Keratinocyte (primary cell): Measurements from ENCODE around the gene PAPPA2. TPM values are rescaled to one million over a fixed set of nuclear protein-coding genes. Genes with fewer than 3 reads are reported as not detected.

ENCODE experiments used
- DNase-seq: peaks from one replicate; pipeline ENCODE4 v3.0.0-alpha.2; 2011; ENCODE audit warnings: low read depth, missing footprints, low spot score
- FAIRE-seq: peaks from 2 replicates; lab custom pipeline; 2011; peaks lifted over from hg19 to GRCh38; lab: Jason Lieb, UNC
- H2AFZ ChIP-seq: 2 replicates; pipeline ENCODE4 v1.6.0; 2012; ENCODE audit warnings: low read length, control low read depth, inconsistent platforms; ENCODE audit not compliant: control insufficient read depth
- H3K27ac ChIP-seq: 2 replicates; pipeline ENCODE4 v1.5.1; 2011; ENCODE audit warnings: low read length; ENCODE audit not compliant: control insufficient read depth, insufficient read depth
- H3K27me3 ChIP-seq: 3 replicates; pipeline ENCODE4 v1.6.0; 2011; ENCODE audit warnings: low read length; ENCODE audit not compliant: control insufficient read depth, insufficient read depth; ENCODE audit errors: extremely low read depth
- H3K36me3 ChIP-seq, 2 experiments: 2 replicates in 1 of 2; 3 replicates in 1 of 2; pipeline ENCODE4 v1.5.1; 2011; ENCODE audit warnings: low read length in 2 of 2, mild to moderate bottlenecking in 1 of 2; ENCODE audit not compliant: control insufficient read depth in 2 of 2, insufficient read depth in 2 of 2; ENCODE audit errors: extremely low read depth in 1 of 2
- H3K4me1 ChIP-seq: 3 replicates; pipeline ENCODE4 v1.5.1; 2011; ENCODE audit warnings: low read length; ENCODE audit not compliant: control insufficient read depth, insufficient read depth; ENCODE audit errors: extremely low read depth
- H3K4me2 ChIP-seq: 3 replicates; pipeline ENCODE4 v1.6.0; 2011; ENCODE audit warnings: low read depth, low read length; ENCODE audit not compliant: control insufficient read depth, insufficient read depth; ENCODE audit errors: extremely low read depth
- H3K4me3 ChIP-seq, 3 experiments: fragments of 200-600 bp in 1 of 3; sonication (generic) in 1 of 3; 2 replicates in 2 of 3; 3 replicates in 1 of 3; pipeline ENCODE4 v1.5.1; 2011 to 2016; ENCODE audit warnings: low read length in 3 of 3, mild to moderate bottlenecking in 3 of 3, control low read depth in 2 of 3, inconsistent platforms in 1 of 3, low read depth in 1 of 3, mixed read lengths in 1 of 3, mixed run types in 1 of 3, moderate library complexity in 1 of 3; ENCODE audit not compliant: control insufficient read depth in 2 of 3, insufficient read depth in 2 of 3; ENCODE audit errors: extremely low read depth in 1 of 3
- H3K79me2 ChIP-seq: 2 replicates; pipeline ENCODE4 v1.6.0; 2012; ENCODE audit warnings: low read length; ENCODE audit not compliant: control insufficient read depth, insufficient read depth
- H3K9ac ChIP-seq: 3 replicates; pipeline ENCODE4 v1.6.0; 2011; ENCODE audit warnings: low read length; ENCODE audit not compliant: control insufficient read depth, insufficient read depth; ENCODE audit errors: extremely low read depth
- H3K9me1 ChIP-seq: 3 replicates; pipeline ENCODE4 v1.6.0; 2011; ENCODE audit warnings: low read length; ENCODE audit not compliant: control insufficient read depth, insufficient read depth; ENCODE audit errors: extremely low read depth
- H3K9me3 ChIP-seq: 2 replicates; pipeline ENCODE4 v1.5.1; 2012; ENCODE audit warnings: low read depth, low read length; ENCODE audit not compliant: control insufficient read depth
- H4K20me1 ChIP-seq: 3 replicates; pipeline ENCODE4 v1.6.0; 2011; ENCODE audit warnings: low read length; ENCODE audit not compliant: control insufficient read depth, insufficient read depth; ENCODE audit errors: extremely low read depth
- EZH2 ChIP-seq: IDR thresholded peaks from one replicate; pipeline ENCODE4 v1.6.1; 2012; ENCODE audit warnings: inconsistent platforms, mild to moderate bottlenecking, low read length, moderate library complexity
- dilution Hi-C: fragments of 300-500 bp; cut with MboI; formaldehyde crosslinking; loops from one replicate; pipeline ENCODE4 v1.7.0; 2020; ENCODE audit warnings: low sequenced_read_pairs; ENCODE audit not compliant: extremely low pct_ligation_motif_present
- polyA plus RNA-seq, 5 experiments: library from polyadenylated mRNA; depleted of rRNA in 3 of 5; stranded (reverse) in 3 of 5; stranded (forward) in 1 of 5; unstranded in 1 of 5; fragments of >200 nt; gene quantifications; 1 replicate in 1 of 5; 2 replicates in 3 of 5; 3 replicates in 1 of 5; pipeline versions ENCODE4 v1.2.1 to v1.2.3, GENCODE V29; 2011 to 2012; ENCODE audit warnings: missing spikeins in 2 of 5, low read depth in 1 of 5, low replicate concordance in 1 of 5
- TF ChIP-seq, protein P1 (sequence below), 3 experiments: IDR thresholded peaks in 1 of 3; conservative IDR thresholded peaks in 1 of 3; optimal IDR thresholded peaks in 1 of 3; 2 replicates in 2 of 3; 3 replicates in 1 of 3; pipeline versions ENCODE3 to v1.5.1; 2011; ENCODE audit warnings: low read length in 3 of 3, mild to moderate bottlenecking in 3 of 3, moderate library complexity in 2 of 3, control low read depth in 1 of 3, inconsistent platforms in 1 of 3; ENCODE audit not compliant: insufficient read depth in 2 of 3; ENCODE audit errors: extremely low read depth in 1 of 3

Gene PAPPA2
- polyA plus RNA-seq, 1 donor (not counting 4 experiments of a cell fraction or from before 2014, with no cell fraction given) = 0.07 TPM

DNA sequence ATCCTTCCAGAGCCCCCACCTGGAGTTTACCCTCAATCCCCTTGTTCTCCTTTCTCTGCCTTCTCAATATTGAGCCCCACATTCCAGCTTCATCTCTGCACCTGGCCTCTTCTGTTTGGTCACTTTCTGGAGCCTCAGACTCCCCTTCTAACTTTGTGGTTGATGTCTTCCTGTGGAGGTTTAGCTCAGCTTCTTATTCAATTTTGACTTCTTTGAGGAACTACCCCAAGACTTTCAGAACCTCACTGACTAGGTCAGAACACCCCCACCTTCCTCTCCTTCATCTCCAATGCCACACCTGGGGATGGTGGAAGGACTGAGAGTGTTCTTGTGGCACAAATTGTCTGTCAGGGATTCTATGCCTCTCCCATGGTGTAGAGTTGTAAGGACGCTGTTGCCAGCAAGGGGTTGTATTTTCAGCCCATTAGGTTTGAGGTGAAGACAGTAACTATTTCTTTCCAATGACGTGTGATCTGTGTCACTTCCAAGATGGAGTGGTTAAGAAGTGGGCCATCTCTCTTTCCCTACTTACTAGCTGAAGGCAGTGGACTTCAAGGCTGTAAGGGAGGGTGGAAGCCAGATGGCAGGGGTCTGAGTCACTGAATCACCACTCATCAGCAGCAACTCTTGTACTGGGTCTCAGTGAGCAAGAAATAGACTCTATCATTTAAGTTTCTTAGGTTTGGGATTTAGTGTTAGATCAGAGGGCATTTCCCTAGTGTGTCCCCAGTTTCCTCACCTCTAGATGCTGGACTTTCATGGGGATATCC, 80.6 kb downstream of the PAPPA2 start:
- Histone ChIP-seq H3K36me3 (no peaks in the 10 kb centered on the region), H3K27me3 (no peaks in the 10 kb centered on the region), H3K79me2 (no peaks in the 10 kb centered on the region), H3K9me1 (no peaks in the 10 kb centered on the region), H2AFZ (no peak overlapping the region), H3K4me1 (no peaks in the 10 kb centered on the region), H4K20me1 (no peaks in the 10 kb centered on the region), H3K4me2 (no peak overlapping the region), H3K4me3 (no peak overlapping the region), H3K9me3 (peaks cover 4% of the 10 kb centered on the region), H3K27ac (no peak overlapping the region), H3K9ac (no peak overlapping the region)
- no peak for DNase-seq
- FAIRE-seq = no peak
- TF ChIP-seq, protein P1, sequence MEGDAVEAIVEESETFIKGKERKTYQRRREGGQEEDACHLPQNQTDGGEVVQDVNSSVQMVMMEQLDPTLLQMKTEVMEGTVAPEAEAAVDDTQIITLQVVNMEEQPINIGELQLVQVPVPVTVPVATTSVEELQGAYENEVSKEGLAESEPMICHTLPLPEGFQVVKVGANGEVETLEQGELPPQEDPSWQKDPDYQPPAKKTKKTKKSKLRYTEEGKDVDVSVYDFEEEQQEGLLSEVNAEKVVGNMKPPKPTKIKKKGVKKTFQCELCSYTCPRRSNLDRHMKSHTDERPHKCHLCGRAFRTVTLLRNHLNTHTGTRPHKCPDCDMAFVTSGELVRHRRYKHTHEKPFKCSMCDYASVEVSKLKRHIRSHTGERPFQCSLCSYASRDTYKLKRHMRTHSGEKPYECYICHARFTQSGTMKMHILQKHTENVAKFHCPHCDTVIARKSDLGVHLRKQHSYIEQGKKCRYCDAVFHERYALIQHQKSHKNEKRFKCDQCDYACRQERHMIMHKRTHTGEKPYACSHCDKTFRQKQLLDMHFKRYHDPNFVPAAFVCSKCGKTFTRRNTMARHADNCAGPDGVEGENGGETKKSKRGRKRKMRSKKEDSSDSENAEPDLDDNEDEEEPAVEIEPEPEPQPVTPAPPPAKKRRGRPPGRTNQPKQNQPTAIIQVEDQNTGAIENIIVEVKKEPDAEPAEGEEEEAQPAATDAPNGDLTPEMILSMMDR (optimal IDR thresholded peaks at IDR 0.05 in 1 of 3, IDR thresholded peaks at IDR 0.05 in 1 of 3, conservative IDR thresholded peaks at IDR 0.05 in 1 of 3; ENCODE audit: extremely low read depth in 1 of 3, insufficient read depth in 2 of 3, low read length in 3 of 3) = no peak
- no peak for TF ChIP-seq EZH2
- dilution Hi-C loops = no loop called here

DNA sequence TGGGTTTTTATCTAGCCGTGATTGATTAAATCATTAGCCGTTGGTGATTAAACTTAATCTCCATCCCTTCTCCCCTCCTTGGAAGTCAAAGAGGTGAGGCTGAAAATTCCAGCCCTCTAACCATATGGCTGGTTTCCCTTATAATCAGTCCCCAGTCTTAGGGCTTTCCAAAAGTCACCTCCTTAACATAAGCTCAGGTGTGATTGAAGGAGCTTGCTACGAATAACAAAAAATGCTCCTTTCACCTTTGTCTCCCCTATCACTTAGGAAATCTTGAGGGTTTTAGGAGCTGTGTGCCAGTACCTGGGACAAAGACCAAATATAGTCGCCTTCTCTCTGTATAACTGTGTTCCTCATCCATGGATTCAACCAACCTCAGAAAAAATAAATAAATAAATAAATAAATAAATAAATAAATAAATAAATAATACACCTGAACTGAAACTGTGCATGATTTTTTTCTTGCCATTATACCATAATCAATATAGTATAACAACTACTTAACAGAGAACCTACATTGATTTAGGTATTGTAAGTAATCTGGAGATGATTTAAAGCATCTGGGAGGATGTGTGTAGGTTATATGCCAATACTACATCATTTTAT, 82.2 kb downstream of the PAPPA2 start:
- H2AFZ ChIP-seq = no peak overlapping the region
- no peaks in the 10 kb centered on the region for H3K4me1 ChIP-seq
- DNase-seq (no peak), FAIRE-seq (no peak)
- H3K9me3 ChIP-seq = peaks cover 4% of the 10 kb centered on the region
- no peak overlapping the region for H3K27ac ChIP-seq
- H3K79me2 ChIP-seq = no peaks in the 10 kb centered on the region
- no peaks in the 10 kb centered on the region for H4K20me1 ChIP-seq
- H3K4me2 ChIP-seq = no peak overlapping the region
- dilution Hi-C loops = no loop called here
- no peak overlapping the region for H3K9ac ChIP-seq
- H3K36me3 ChIP-seq = no peaks in the 10 kb centered on the region
- no peaks in the 10 kb centered on the region for H3K27me3 ChIP-seq
- no peaks in the 10 kb centered on the region for H3K9me1 ChIP-seq
- TF ChIP-seq EZH2 = no peak
- TF ChIP-seq, protein P1 (optimal IDR thresholded peaks at IDR 0.05 in 1 of 3, IDR thresholded peaks at IDR 0.05 in 1 of 3, conservative IDR thresholded peaks at IDR 0.05 in 1 of 3; ENCODE audit: extremely low read depth in 1 of 3, insufficient read depth in 2 of 3, low read length in 3 of 3) = no peak
- no peak overlapping the region for H3K4me3 ChIP-seq
